Measurements from ENCODE around the gene PCP2. TPM values are rescaled to one million over a fixed set of nuclear protein-coding genes. Genes with fewer than 3 reads are reported as not detected.

PCP2 gene
- total and polyA plus RNA-seq, 2 of the 8 experiments (the other 6 are each of a cell fraction or from before 2014, with no cell fraction given) = not detected

GRCh38 chr19:7665076-7665475 is 31.6 kb upstream of the PCP2 start:
- Histone ChIP-seq H2BK12ac (ENCODE audit: low read depth, low read length) (no peak overlapping the region), H3K4me1 (replicated peaks in 1 of 4; ENCODE audit: control insufficient read depth in 3 of 4, insufficient read depth in 4 of 4, low read length in 3 of 4) (peaks cover 0 to 3% (median 1%) of the 10 kb centered on the region in 4 experiments; a peak in 1 of 7 replicates), H4K5ac (ENCODE audit: insufficient read length, low read depth, low read length) (no peak overlapping the region), H3K23ac (ENCODE audit: insufficient read length) (no peak overlapping the region), H3K18ac (ENCODE audit: extremely low read depth, low read length) (no peak overlapping the region), H3K23me2 (ENCODE audit: low read depth, low read length) (no peaks in the 10 kb centered on the region; the same call in 1 of the 2 replicates), H3K56ac (replicated peaks; ENCODE audit: insufficient read length, low read depth, low read length) (no peak overlapping the region), H2BK120ac (replicated peaks; ENCODE audit: low read depth, low read length) (no peak overlapping the region), H3K79me1 (ENCODE audit: low read depth, low read length) (no peaks in the 10 kb centered on the region), H2AFZ (ENCODE audit: low read length) (no peak overlapping the region), H4K20me1 (replicated peaks in 1 of 2; ENCODE audit: control insufficient read depth in 1 of 2, insufficient read depth in 2 of 2, low read length in 2 of 2) (no peaks in the 10 kb centered on the region), H2AK5ac (ENCODE audit: low read depth, low read length) (no peak overlapping the region), H3K4me2 (ENCODE audit: insufficient read depth in 1 of 2, low read depth in 2 of 2, low read length in 2 of 2) (no peak overlapping the region), H2BK5ac (ENCODE audit: low read depth, low read length) (no peak overlapping the region), H3K14ac (ENCODE audit: insufficient read length) (no peak overlapping the region), H3K9me3 (ENCODE audit: insufficient read depth in 2 of 2, low read depth in 1 of 2, low read length in 1 of 2) (no peaks in the 10 kb centered on the region), H4K8ac (ENCODE audit: extremely low read depth, insufficient read depth, low read length) (no peak overlapping the region), H3K9ac (replicated peaks in 1 of 4; ENCODE audit: extremely low read depth in 1 of 4, low read depth in 3 of 4, low read length in 3 of 4) (no peak overlapping the region), H3K79me2 (ENCODE audit: control insufficient read depth in 1 of 2, insufficient read depth in 2 of 2, low read length in 2 of 2) (no peaks in the 10 kb centered on the region), H2BK20ac (ENCODE audit: low read length) (no peak overlapping the region), H4K91ac (replicated peaks; ENCODE audit: insufficient read length, low read length) (no peak overlapping the region), H2BK15ac (ENCODE audit: low read length) (no peak overlapping the region), H3K27ac (ENCODE audit: low read depth, low read length) (no peak overlapping the region), H3K36me3 (ENCODE audit: control insufficient read depth in 2 of 4, insufficient read depth in 4 of 4, low read length in 3 of 4) (no peaks in the 10 kb centered on the region), H3K27me3 (replicated peaks in 1 of 4; ENCODE audit: control insufficient read depth in 3 of 4, extremely low read depth in 1 of 4, insufficient read depth in 3 of 4, low read length in 3 of 4) (peaks cover 0 to 12% (median 8%) of the 10 kb centered on the region in 4 experiments; a peak in 4 of 7 replicates), H3K4ac (replicated peaks; ENCODE audit: insufficient read length, low read depth, low read length) (no peak overlapping the region), H3K4me3 (ENCODE audit: extremely low read depth in 1 of 4, insufficient read depth in 2 of 4, low read depth in 3 of 4, low read length in 4 of 4) (no peak overlapping the region)
- CTCF ChIA-PET (ENCODE audit: partially characterized antibody) = interaction anchor here (1.3 to 2.4 kb wide), 3 partner anchors 13 to 24 kb away, joined by 4 to 10 read pairs (median 5); partner anchors contain the start of gene TRAPPC5
- FAIRE-seq (no peak), DNase-seq (ENCODE audit: low read depth in 1 of 2, low spot score in 2 of 2) (no peak)
- POLR2A ChIA-PET (ENCODE audit: partially characterized antibody) = no interaction called here
- TF ChIP-seq CEBPB (IDR thresholded peaks at IDR 0.05; ENCODE audit: low read depth, low read length) = no peak
- TF ChIP-seq CTCF (IDR thresholded peaks at IDR 0.05; ENCODE audit: control extremely low read depth in 1 of 3, insufficient read depth in 1 of 3, low read depth in 1 of 3, low read length in 3 of 3) = no peak
- no peak for TF ChIP-seq NRF1 (IDR thresholded peaks at IDR 0.05; ENCODE audit: low read depth, low read length)
- TF ChIP-seq, protein P1, sequence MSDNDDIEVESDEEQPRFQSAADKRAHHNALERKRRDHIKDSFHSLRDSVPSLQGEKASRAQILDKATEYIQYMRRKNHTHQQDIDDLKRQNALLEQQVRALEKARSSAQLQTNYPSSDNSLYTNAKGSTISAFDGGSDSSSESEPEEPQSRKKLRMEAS (IDR thresholded peaks at IDR 0.05) = no peak
- no peak for TF ChIP-seq SP4 (IDR thresholded peaks at IDR 0.05; ENCODE audit: low read length)
- no peak for TF ChIP-seq POLR2AphosphoS5 (IDR thresholded peaks at IDR 0.05; ENCODE audit: low read depth, low read length)
- no peak for TF ChIP-seq MAFK (IDR thresholded peaks at IDR 0.05; ENCODE audit: low read depth, low read length)
- TF ChIP-seq ZNF274 (IDR thresholded peaks at IDR 0.05; ENCODE audit: borderline replicate concordance, extremely low read depth, low read length) = no peak
- TF ChIP-seq SIN3A (conservative IDR thresholded peaks at IDR 0.05 in 1 of 2, IDR thresholded peaks at IDR 0.05 in 1 of 2; ENCODE audit: low read depth in 1 of 2, low read length in 2 of 2) = no peak
- WGBS, 2 experiments (ENCODE audit: extremely low coverage in 1 of 2, insufficient coverage in 1 of 2, insufficient read length in 1 of 2, insufficient replicate concordance in 2 of 2, low coverage in 1 of 2, low lambda C conversion rate in 2 of 2, missing lambda C conversion rate in 1 of 2) = 83% methylated on average over 4 of the region's 4 CpGs; no CpG with 5 or more reads in 1 of the 2 experiments
